ENCODE results near the gene MUC12.
"Not testable (repeated sequence)": the region's sequence is repeated elsewhere in the genome, so short reads cannot be mapped to it uniquely, and the experiment has no call there.

MUC12 gene

DNA sequence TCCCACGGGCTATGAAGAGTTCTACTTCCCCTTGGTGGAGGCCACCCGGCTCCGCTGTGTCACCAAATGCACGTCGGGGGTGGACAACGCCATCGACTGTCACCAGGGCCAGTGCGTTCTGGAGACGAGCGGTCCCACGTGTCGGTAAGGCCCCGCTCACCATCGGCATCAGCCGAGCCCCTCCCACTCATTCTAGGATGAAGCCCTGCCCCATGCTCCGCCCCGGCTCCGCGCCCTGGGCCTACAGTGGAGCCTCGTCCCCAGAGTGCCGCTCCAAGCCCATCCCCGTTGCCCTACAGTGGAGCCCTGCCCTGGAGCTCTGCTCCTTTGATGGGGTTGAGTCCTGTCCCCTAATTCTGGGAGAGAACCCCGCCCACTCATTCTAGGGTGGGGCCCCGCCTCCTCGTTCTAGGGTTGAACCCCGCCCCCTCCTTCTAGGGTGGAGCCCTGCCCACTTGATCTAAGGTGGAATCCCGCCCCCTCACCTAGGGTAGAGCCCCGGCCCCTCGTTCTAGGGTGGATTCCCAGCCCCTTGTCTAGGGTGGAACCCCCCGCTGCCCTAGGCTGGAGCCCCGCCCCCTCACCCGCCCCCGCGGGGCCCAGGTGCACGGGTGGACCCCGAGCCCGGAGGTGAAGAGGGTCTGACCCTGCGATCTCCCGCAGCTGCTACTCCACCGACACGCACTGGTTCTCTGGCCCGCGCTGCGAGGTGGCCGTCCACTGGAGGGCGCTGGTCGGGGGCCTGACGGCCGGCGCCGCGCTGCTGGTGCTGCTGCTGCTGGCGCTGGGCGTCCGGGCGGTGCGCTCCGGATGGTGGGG, 3.4 kb upstream of the MUC12 start:
- peaks cover 3% of the 10 kb centered on the region for H3K36me3 Mint-ChIP-seq
- no peak overlapping the region for H3K27ac Mint-ChIP-seq

DNA sequence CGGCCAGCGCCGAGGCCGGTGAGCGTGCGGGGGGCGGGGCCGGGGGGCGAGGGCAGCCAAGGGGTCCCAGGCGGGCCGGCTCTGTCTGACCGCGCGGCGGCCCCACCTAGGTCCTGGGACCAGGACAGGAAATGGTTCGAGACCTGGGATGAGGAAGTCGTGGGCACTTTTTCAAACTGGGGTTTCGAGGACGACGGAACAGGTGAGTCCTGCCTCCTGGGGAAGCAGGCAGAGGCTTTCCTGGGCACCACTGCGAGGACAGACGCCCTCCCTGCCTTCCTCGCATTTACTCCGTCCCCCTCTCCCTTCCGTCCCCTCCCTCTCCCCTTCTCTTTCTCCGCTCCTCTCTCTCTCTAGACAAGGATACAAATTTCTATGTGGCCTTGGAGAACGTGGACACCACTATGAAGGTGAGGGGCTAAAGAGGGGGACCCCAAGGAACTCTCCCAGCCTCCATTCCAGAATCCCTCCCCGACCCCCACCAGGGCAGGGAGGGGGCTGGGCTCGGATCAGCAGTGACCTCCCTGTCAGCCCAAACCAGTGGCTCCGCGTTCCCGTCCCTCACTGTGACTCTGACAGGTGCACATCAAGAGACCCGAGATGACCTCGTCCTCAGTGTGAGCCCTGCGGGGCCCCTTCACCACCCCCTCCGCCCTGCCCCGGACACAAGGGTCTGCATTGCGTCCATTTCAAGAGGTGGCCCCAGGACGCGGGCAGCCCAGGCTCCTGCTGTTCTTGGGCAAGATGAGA, 2.6 kb upstream of the MUC12 start:
- Mint-ChIP-seq H3K27ac (no peak overlapping the region), H3K4me3 (peak overlapping the region; percentile 67), H3K27me3 (peaks cover 34% of the 10 kb centered on the region), H3K36me3 (peaks cover 3% of the 10 kb centered on the region), H3K9me3 (no peaks in the 10 kb centered on the region), H3K4me1 (peaks cover 16% of the 10 kb centered on the region)
- ATAC-seq (ENCODE audit: low read depth), result no peak
- peak in 1 of 2 donors; percentile 26 for DNase-seq (ENCODE audit: low spot score in 2 of 2)

More for the DNA sequence above, 3.4 kb upstream of the MUC12 start:
- H3K9me3 Mint-ChIP-seq, result no peaks in the 10 kb centered on the region
- peaks cover 16% of the 10 kb centered on the region for H3K4me1 Mint-ChIP-seq
- peak; percentile 68 for ATAC-seq (ENCODE audit: low read depth)
- H3K27me3 Mint-ChIP-seq, result peaks cover 32% of the 10 kb centered on the region
- H3K4me3 Mint-ChIP-seq, result peak overlapping the region; percentile 78
- DNase-seq (ENCODE audit: low spot score in 2 of 2), result peak; percentile 43 to 72

DNA sequence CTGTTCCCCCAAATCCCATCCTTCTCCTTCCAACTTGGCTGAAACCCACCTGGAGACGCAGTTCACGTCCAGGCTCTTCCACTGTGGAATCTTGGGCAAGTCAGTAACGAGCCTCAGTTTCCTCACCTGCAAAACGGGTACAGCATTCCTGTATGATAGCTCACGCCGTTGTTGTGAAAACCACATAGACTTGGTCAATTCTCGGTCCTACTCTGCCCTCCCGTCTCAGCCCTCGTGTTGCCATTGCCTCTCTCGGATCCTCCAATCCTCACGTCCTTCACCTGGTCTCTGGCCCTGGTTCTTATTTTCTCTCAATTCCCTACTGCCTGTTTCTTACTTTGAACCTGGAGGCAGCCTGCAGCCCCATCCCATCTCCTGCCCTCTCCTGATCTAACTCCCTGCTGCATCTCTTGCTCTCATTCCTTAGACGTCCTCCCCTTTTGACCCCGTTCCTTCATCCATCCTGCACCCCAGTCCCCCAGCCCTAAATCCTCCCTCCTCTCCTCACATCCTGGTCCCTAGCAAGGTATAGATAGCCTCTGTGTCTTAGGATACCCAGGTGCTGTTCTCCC, 2.0 kb upstream of the MUC12 start:
- Mint-ChIP-seq H3K9me3 (no peaks in the 10 kb centered on the region), H3K4me1 (peaks cover 16% of the 10 kb centered on the region), H3K27ac (no peak overlapping the region), H3K36me3 (peaks cover 3% of the 10 kb centered on the region), H3K4me3 (peak overlapping the region; percentile 25), H3K27me3 (peaks cover 34% of the 10 kb centered on the region)
- ATAC-seq (ENCODE audit: low read depth), result no peak
- DNase-seq (ENCODE audit: low spot score in 2 of 2), result no peak

DNA sequence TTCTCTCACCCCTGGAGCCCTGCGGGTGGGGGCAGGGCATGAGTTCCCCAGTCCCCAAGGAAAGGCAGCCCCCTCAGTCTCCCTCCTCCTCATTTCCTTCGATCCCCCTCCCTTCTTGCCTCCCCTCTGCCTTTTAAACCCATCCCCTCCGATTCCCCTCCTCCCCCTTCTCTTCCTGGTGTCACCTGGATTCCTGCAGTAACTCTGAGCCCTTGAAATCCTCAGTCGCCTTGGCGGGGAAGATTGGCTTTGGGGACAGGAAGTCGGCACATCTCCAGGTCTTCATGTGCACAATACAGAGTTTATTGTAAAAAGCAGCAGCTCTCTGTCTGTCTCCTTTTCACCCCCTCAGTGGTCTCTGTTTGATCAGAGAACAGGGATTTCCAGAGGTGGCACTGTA, 1.3 kb upstream of the MUC12 start:
- Mint-ChIP-seq H3K4me1 (peaks cover 16% of the 10 kb centered on the region), H3K27me3 (peaks cover 32% of the 10 kb centered on the region), H3K9me3 (no peaks in the 10 kb centered on the region), H3K36me3 (peaks cover 5% of the 10 kb centered on the region), H3K27ac (no peak overlapping the region), H3K4me3 (peak overlapping the region; percentile 25)
- DNase-seq (ENCODE audit: low spot score in 2 of 2) (no peak), ATAC-seq (ENCODE audit: low read depth) (no peak)

DNA sequence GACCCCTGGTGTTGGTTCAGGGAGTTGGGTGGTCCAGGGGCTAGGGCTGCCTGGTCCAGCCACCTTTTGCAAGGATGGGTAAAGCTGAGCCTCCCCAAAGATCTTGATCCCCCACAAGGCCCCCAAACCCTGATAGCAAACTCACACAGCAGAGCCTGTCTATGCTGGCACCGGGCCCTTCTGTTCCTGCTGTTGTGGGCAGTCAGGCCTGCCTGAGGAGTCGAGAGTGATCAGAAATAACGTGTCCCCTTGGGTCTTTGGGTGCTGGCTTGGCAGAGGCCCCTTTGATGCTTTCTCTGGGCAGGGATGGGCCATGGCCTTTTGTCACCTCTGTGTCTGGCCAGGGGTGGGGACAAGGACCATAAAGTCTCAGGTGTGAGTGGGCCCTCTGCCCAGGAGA, 715 bp upstream of the MUC12 start:
- no peak overlapping the region for H3K4me3 Mint-ChIP-seq
- H3K27ac Mint-ChIP-seq, result no peak overlapping the region
- H3K36me3 Mint-ChIP-seq, result peaks cover 5% of the 10 kb centered on the region
- no peak for ATAC-seq (ENCODE audit: low read depth)
- peaks cover 34% of the 10 kb centered on the region for H3K27me3 Mint-ChIP-seq
- no peak for DNase-seq (ENCODE audit: low spot score in 2 of 2)
- H3K4me1 Mint-ChIP-seq, result peaks cover 16% of the 10 kb centered on the region
- no peaks in the 10 kb centered on the region for H3K9me3 Mint-ChIP-seq

DNA sequence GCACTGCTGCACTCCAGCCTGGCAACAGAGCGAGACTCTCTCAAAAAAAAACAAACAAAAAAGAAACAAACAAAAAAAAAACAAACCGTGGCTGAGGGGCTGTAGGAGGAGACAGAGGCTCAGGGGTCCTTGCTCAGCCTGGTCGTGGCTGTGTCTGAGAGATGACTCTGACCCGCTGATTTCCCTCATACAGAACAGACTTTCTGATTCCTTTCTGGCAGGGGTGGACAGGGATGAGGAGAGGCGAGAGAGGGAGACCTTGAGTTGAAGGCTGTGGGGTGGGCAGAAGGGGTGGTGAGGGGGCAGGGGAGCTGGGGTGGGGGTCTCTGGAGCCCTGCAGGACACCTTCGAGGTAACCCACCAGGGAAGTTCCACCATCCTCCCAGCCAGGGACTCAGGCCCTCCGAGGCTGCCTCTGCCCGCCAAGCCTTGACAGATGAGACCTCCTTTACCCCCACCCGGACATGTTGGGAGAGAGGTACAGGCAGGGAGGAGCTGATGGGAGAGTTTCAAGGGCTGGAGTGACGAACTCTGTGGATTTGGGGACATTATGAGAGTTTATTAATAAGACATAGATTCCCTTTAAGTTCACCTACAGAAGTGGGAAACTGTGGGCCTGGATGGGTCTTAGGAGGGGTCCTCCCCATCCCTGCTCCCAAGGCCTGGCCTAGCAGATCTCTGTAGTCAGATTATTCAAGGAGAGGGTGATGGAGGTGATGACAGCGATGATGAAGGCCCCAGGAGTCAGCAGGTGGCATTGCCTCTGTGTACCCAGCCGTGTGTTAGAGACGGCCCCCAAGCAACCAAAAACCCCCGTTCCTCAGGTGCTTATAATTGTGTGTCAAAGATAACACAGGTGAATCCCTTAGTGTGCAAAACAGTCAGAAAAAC, 2.0 kb downstream of the MUC12 start:
- H3K4me3 Mint-ChIP-seq, result no peak overlapping the region
- peaks cover 11% of the 10 kb centered on the region for H3K4me1 Mint-ChIP-seq
- H3K36me3 Mint-ChIP-seq, result peaks cover 10% of the 10 kb centered on the region
- H3K9me3 Mint-ChIP-seq, result peaks cover 4% of the 10 kb centered on the region
- DNase-seq (ENCODE audit: low spot score in 2 of 2), result no peak
- H3K27me3 Mint-ChIP-seq, result peaks cover 41% of the 10 kb centered on the region
- no peak overlapping the region for H3K27ac Mint-ChIP-seq
- peak; percentile 44 for ATAC-seq (ENCODE audit: low read depth)

DNA sequence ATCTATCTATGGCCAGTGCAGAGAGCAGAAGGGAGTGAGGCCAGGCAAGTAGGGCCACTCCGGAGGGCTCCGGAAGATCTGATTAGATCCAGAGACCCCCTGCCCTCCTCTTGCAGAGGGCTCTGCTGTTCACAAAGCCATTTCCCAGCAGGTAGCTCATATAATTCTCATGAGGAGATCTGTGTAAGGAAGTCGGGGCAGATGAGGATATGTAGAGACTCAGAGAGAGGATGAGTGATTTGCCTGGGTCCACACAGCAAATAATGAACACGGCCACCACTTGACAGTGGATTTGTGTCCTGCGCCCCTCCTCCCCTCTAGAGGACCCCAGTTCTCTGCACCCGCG, 2.6 kb downstream of the MUC12 start:
- ATAC-seq (ENCODE audit: low read depth), result no peak

DNA sequence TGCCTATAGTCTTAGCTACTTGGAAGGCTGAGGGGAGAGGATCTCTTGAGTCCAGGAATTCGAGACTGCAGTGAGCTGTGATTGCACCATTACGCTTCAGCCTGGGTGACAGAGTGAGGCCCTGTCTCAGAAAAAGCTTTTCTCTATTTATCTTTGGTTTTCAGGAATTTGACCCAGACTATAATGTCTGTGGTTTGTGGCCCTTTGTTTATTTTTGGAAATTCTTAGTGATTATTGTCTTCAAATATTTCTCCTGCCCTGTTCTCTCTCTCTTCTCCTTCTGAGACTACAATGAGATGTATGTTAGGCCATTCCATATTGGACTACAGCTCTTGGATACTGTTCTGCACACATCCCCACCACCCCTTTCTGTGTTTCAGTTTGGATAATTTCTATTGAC, 4.7 kb downstream of the MUC12 start:
- DNase-seq (ENCODE audit: low spot score in 2 of 2), result no peak
- no peak for ATAC-seq (ENCODE audit: low read depth)
- Mint-ChIP-seq H3K27me3 (peaks cover 26% of the 10 kb centered on the region), H3K27ac (no peak overlapping the region), H3K9me3 (peaks cover 4% of the 10 kb centered on the region), H3K4me3 (no peak overlapping the region), H3K4me1 (no peaks in the 10 kb centered on the region), H3K36me3 (peaks cover 7% of the 10 kb centered on the region)

More for the DNA sequence above, 2.6 kb downstream of the MUC12 start:
- Mint-ChIP-seq H3K27ac (no peak overlapping the region), H3K36me3 (peaks cover 10% of the 10 kb centered on the region), H3K4me3 (no peak overlapping the region), H3K27me3 (peaks cover 37% of the 10 kb centered on the region), H3K4me1 (peaks cover 7% of the 10 kb centered on the region), H3K9me3 (peaks cover 4% of the 10 kb centered on the region)
- DNase-seq (ENCODE audit: low spot score in 2 of 2), result no peak

DNA sequence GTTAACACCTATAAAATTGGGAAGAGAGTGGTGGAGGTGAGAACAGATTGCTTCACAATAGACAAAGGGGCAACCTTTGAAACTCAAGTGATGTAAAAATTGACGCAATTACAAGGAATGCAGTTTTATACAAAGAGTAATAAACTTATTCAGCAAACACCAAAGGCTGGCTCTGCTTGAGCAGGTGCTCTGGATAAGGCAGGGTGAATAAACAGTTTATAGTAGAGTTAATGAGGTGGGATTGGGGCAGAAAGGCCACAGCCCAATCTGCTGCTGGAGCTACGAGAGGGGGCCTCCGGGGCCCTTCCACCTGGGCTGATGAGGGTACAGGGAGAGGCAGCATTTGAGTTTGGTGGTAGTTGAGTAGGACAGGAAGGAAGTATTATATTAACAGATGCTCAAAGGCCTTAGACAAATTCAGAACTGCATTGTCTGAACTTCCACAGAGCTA, 6.0 kb downstream of the MUC12 start:
- H3K4me3 Mint-ChIP-seq, result no peak overlapping the region
- no peak overlapping the region for H3K27ac Mint-ChIP-seq
- ATAC-seq (ENCODE audit: low read depth) (no peak), DNase-seq (ENCODE audit: low spot score in 2 of 2) (no peak)
- H3K4me1 Mint-ChIP-seq, result no peaks in the 10 kb centered on the region
- peaks cover 4% of the 10 kb centered on the region for H3K9me3 Mint-ChIP-seq
- peaks cover 7% of the 10 kb centered on the region for H3K36me3 Mint-ChIP-seq
- peaks cover 20% of the 10 kb centered on the region for H3K27me3 Mint-ChIP-seq

DNA sequence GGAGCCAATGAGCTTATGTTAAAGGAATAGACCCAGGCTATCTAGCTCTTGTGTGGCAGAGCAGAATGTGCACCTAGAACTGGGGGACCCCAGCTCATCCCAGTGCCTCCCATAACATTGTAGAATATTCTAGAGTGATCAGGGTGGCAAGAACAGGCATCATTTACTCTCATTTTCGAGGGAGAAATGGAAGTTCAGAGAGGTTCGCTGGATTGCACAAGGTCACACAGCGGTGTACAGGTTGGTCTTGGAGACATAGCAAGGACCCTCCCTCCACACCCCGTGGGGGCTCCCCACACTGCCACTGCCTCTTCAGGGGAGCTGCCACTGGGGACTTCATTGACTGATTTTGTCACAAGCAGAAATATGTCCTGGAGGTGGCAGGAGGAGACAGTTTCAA, 8.9 kb downstream of the MUC12 start:
- H3K27me3 Mint-ChIP-seq, result peaks cover 16% of the 10 kb centered on the region
- H3K4me1 Mint-ChIP-seq, result no peaks in the 10 kb centered on the region
- DNase-seq (ENCODE audit: low spot score in 2 of 2) (no peak), ATAC-seq (ENCODE audit: low read depth) (no peak)
- no peak overlapping the region for H3K4me3 Mint-ChIP-seq
- H3K36me3 Mint-ChIP-seq, result peaks cover 5% of the 10 kb centered on the region
- H3K27ac Mint-ChIP-seq, result no peak overlapping the region
- peaks cover 4% of the 10 kb centered on the region for H3K9me3 Mint-ChIP-seq

DNA sequence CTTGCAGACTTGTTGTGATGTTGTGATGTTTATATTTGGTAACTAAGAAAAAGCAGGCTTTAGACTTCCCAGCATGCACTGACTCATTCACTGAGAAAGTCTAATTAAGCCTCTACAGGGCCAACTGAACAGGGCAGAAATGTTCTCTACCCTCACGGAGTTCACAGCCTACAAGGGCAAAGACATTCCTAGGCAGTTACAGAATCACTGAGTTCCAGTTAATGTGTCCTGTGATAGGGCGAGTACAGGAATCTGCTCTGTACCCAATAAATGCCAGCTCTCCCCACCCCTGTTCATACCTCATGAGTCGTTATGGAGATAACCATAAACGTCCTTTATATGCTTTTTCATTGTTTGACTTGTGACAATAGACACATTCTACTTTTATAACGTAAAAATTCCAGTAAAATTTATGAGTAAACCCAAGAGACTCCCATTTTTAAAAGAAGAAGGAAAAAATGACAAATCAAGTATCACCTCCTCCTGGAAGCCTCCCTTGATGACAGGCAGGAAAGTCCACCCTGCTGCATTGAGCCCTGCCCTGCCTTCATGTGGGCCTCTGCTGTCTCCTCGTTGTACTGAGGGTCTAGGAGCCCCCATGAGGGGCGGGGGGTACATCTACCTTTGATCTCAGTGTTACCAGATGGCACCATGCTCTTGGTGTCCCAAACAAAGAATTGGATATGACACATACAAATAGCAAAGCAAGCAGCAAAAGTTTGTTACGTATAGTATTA, 14.3 kb downstream of the MUC12 start:
- DNase-seq (ENCODE audit: low spot score in 2 of 2) (no peak), ATAC-seq (ENCODE audit: low read depth) (no peak)
- Mint-ChIP-seq H3K36me3 (no peaks in the 10 kb centered on the region), H3K27ac (no peak overlapping the region), H3K27me3 (peaks cover 11% of the 10 kb centered on the region), H3K4me3 (no peak overlapping the region), H3K4me1 (no peaks in the 10 kb centered on the region), H3K9me3 (no peaks in the 10 kb centered on the region)

DNA sequence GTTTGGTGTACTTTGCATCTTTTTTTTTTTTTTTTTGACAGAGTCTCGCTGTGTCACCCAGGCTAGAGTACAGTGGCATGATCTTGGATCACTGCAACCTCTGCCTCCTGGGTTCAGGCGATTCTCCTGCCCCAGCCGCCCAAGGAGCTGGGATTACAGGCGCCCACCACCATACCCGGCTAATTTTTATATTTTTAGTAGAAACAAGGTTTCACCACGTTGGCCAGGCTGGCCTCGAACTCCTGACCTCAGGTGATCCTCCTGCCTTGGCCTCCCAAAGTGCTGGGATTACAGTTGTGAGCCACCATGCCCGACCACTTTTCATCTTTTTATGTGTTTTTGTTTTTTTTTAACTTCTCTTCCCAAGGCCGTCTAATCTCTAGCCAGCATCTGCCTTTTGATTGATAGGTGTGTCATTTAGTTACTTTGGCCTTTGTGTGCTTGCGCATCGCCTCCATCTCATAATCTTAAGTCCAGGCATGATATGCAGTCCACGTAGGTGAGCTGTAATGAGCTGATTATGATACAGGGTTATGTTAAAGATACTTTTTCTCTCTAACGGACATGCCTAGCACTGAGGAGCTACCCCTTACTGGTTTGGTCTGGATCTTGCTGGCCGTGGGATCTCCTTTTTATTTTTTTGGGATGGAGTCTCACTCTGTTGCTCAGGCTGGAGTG, 15.0 kb downstream of the MUC12 start:
- H3K4me1 Mint-ChIP-seq; H3K27ac Mint-ChIP-seq; H3K36me3 Mint-ChIP-seq; DNase-seq (ENCODE audit: low spot score in 2 of 2); H3K4me3 Mint-ChIP-seq; ATAC-seq (ENCODE audit: low read depth); H3K9me3 Mint-ChIP-seq: not testable (repeated sequence)
- H3K27me3 Mint-ChIP-seq, result peaks cover 11% of the 10 kb centered on the region

Measured in memory B cell (primary cell).